Loucy (cell line): ENCODE data around the gene DNMT1.

Source experiments
- H2AFZ ChIP-seq: fragments of 200-600 bp; sonication (generic); 2 replicates; pipeline ENCODE4 v1.6.0; 2016; ENCODE audit warnings: antibody characterized with exemption, mild to moderate bottlenecking, low read length, moderate library complexity
- H3F3A ChIP-seq: fragments of 200-600 bp; 2 replicates; pipeline ENCODE4 v1.6.0; 2016; ENCODE audit warnings: antibody characterized with exemption, low read depth, mild to moderate bottlenecking
- H3K27me3 ChIP-seq: fragments of 200-600 bp; sonication (generic); 2 replicates; pipeline ENCODE4 v1.6.1; 2014; ENCODE audit warnings: low read length, mild to moderate bottlenecking; ENCODE audit not compliant: insufficient read depth, poor library complexity, severe bottlenecking
- H3K36me3 ChIP-seq: fragments of 200-600 bp; sonication (generic); 2 replicates; pipeline ENCODE4 v1.6.1; 2016; ENCODE audit warnings: low read length; ENCODE audit not compliant: insufficient read depth
- H3K4me1 ChIP-seq: fragments of 200-600 bp; sonication (generic); 2 replicates; pipeline ENCODE4 v1.5.1; 2014; ENCODE audit warnings: low read length, mild to moderate bottlenecking; ENCODE audit not compliant: insufficient read depth, poor library complexity, severe bottlenecking
- H3K4me2 ChIP-seq: fragments of 200-600 bp; sonication (generic); 2 replicates; pipeline ENCODE4 v1.6.0; 2014; ENCODE audit warnings: antibody characterized with exemption, low read length, low read depth, mild to moderate bottlenecking; ENCODE audit not compliant: poor library complexity, severe bottlenecking
- H3K4me3 ChIP-seq: fragments of 200-600 bp; sonication (generic); 2 replicates; pipeline ENCODE4 v1.5.1; 2014; ENCODE audit warnings: low read length, mild to moderate bottlenecking, mixed read lengths; ENCODE audit not compliant: poor library complexity, severe bottlenecking
- H3K79me2 ChIP-seq: fragments of 200-600 bp; sonication (generic); 2 replicates; pipeline ENCODE4 v1.6.1; 2014; ENCODE audit warnings: low read length; ENCODE audit not compliant: insufficient read depth
- H3K9ac ChIP-seq: fragments of 200-600 bp; sonication (generic); 2 replicates; pipeline ENCODE4 v1.6.0; 2014; ENCODE audit warnings: mild to moderate bottlenecking, low read depth, low read length, moderate library complexity; ENCODE audit not compliant: poor library complexity, severe bottlenecking
- H3K9me2 ChIP-seq: fragments of 200-600 bp; sonication (generic); replicated peaks from 2 replicates; pipeline ENCODE4 v1.6.1; 2016; ENCODE audit warnings: low read depth, low read length, mixed read lengths
- H3K9me3 ChIP-seq: fragments of 200-600 bp; sonication (generic); 2 replicates; pipeline ENCODE4 v1.6.1; 2014; ENCODE audit warnings: mild to moderate bottlenecking, antibody characterized with exemption, low read length, low read depth; ENCODE audit not compliant: insufficient read depth
- H4K20me1 ChIP-seq: fragments of 200-600 bp; sonication (generic); 2 replicates; pipeline ENCODE4 v1.6.0; 2014; ENCODE audit warnings: antibody characterized with exemption, low read length, mild to moderate bottlenecking; ENCODE audit not compliant: insufficient read depth, poor library complexity, severe bottlenecking
- EZH2phosphoT487 ChIP-seq: fragments of 200-600 bp; IDR thresholded peaks from 2 replicates; pipeline ENCODE4 v1.6.1; 2018; ENCODE audit warnings: antibody characterized with exemption, mild to moderate bottlenecking, moderate library complexity, borderline replicate concordance
- TF ChIP-seq, protein P1 (sequence below): fragments of 200-600 bp; sonication (generic); conservative IDR thresholded peaks from 2 replicates; pipeline ENCODE4 v1.5.1; 2014; ENCODE audit warnings: mild to moderate bottlenecking, antibody characterized with exemption, low read length

The DNMT1 gene

GRCh38 chr19:10158485-10158884 lies 36.3 kb downstream of the DNMT1 start:
- peaks cover 99% of the 10 kb centered on the region for H3K36me3 ChIP-seq
- H3K79me2 ChIP-seq: 0 out of 2 replicates have a peak, but pooled peaks cover 3% of the 10 kb centered on the region
- H3F3A ChIP-seq: no peaks in the 10 kb centered on the region
- H3K4me1 ChIP-seq: no peaks in the 10 kb centered on the region
- no peaks in the 10 kb centered on the region for H3K9me2 ChIP-seq
- no peaks in the 10 kb centered on the region for H4K20me1 ChIP-seq
- H3K27me3 ChIP-seq: no peaks in the 10 kb centered on the region
- H3K9me3 ChIP-seq: no peaks in the 10 kb centered on the region
- TF ChIP-seq, protein P1, sequence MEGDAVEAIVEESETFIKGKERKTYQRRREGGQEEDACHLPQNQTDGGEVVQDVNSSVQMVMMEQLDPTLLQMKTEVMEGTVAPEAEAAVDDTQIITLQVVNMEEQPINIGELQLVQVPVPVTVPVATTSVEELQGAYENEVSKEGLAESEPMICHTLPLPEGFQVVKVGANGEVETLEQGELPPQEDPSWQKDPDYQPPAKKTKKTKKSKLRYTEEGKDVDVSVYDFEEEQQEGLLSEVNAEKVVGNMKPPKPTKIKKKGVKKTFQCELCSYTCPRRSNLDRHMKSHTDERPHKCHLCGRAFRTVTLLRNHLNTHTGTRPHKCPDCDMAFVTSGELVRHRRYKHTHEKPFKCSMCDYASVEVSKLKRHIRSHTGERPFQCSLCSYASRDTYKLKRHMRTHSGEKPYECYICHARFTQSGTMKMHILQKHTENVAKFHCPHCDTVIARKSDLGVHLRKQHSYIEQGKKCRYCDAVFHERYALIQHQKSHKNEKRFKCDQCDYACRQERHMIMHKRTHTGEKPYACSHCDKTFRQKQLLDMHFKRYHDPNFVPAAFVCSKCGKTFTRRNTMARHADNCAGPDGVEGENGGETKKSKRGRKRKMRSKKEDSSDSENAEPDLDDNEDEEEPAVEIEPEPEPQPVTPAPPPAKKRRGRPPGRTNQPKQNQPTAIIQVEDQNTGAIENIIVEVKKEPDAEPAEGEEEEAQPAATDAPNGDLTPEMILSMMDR: no peak
- no peak for TF ChIP-seq EZH2phosphoT487
- H3K4me3 ChIP-seq: no peak overlapping the region
- H3K4me2 ChIP-seq: no peak overlapping the region
- no peak overlapping the region for H3K9ac ChIP-seq
- H2AFZ ChIP-seq: no peak overlapping the region

DNA sequence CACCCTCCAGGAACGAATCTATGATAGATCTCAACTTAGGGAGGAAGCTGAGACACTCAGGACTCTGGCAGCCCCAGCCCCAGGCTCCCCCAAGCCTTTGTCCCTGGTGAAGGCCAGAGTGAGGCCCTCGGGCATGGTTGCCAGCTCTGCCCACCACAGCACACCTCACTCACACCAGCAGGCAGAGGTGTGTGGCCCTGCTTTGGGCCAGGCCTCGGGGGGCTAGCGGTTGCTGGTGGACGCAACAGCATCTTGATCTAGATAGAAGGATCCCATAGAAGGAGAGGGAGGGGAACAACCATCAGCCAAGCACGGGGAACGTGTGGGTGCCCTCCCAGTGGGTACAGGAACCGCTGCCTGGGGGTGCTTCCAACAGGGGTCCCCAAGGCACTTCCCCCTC lies 36.7 kb downstream of the DNMT1 start:
- Histone ChIP-seq H3K79me2 (0 out of 2 replicates have a peak, but pooled peaks cover 3% of the 10 kb centered on the region), H3K9ac (no peak overlapping the region), H3K9me2 (no peaks in the 10 kb centered on the region), H3F3A (no peaks in the 10 kb centered on the region), H3K4me2 (no peak overlapping the region), H3K27me3 (no peaks in the 10 kb centered on the region), H3K4me1 (no peaks in the 10 kb centered on the region), H3K4me3 (no peak overlapping the region), H4K20me1 (no peaks in the 10 kb centered on the region), H3K9me3 (no peaks in the 10 kb centered on the region), H2AFZ (no peak overlapping the region), H3K36me3 (peaks cover 96% of the 10 kb centered on the region)
- TF ChIP-seq EZH2phosphoT487: no peak
- TF ChIP-seq, protein P1: no peak

DNA sequence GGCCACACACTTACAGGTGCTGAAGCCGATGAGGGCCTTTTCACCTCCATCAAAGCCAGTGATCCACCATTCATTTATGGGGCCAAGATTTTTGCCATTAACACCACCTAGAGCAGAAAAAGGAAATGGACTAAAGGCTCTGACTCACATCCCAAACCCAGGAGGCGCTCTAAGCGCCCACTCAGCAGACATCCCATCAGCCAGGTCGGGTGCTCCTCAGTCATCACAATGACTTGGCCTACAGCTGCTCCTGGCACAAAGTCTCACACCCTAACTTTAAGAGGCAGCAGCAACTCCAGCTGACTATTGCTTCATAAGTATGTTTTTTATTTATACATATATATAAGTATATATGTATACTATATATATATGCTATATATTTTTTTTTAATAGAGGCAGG lies 38.9 kb downstream of the DNMT1 start:
- no peaks in the 10 kb centered on the region for H3K9me3 ChIP-seq
- H3K9ac ChIP-seq: no peak overlapping the region
- H3K4me3 ChIP-seq: no peak overlapping the region
- H3K79me2 ChIP-seq: 0 out of 2 replicates have a peak, but pooled peaks cover 3% of the 10 kb centered on the region
- H3F3A ChIP-seq: no peaks in the 10 kb centered on the region
- no peaks in the 10 kb centered on the region for H3K27me3 ChIP-seq
- H3K36me3 ChIP-seq: peaks cover 97% of the 10 kb centered on the region
- no peak overlapping the region for H3K4me2 ChIP-seq
- no peak overlapping the region for H2AFZ ChIP-seq
- no peaks in the 10 kb centered on the region for H3K4me1 ChIP-seq
- peaks cover 2% of the 10 kb centered on the region for H4K20me1 ChIP-seq
- TF ChIP-seq, protein P1: no peak
- TF ChIP-seq EZH2phosphoT487: no peak
- H3K9me2 ChIP-seq: no peaks in the 10 kb centered on the region
